HCT116 (cell line): ENCODE measurements around the gene WDR20. TPM values are rescaled to one million over a fixed set of nuclear protein-coding genes. Genes with fewer than 3 reads are reported as not detected.

Experiments
- ATAC-seq: fragments of 200-7000 bp; cut with Tn5 transposase; 2 replicates; pipeline ENCODE4 v1.9.1; 2020; ENCODE audit warnings: mild to moderate bottlenecking, moderate library complexity
- BruUV-seq: library from RNA; stranded (reverse); fragments of 400-500 nt; replicated peaks from 2 replicates; lab custom pipeline; 2021; lab: Mats Ljungman, UMichigan
- CTCF ChIA-PET: fragments of 300-600 bp; sonication (Branson Sonifier 250); formaldehyde crosslinking; loops from one replicate; lab custom pipeline; 2021; ENCODE audit warnings: antibody characterized with exemption; lab: Charles Lee
- POLR2A ChIA-PET: fragments of 300-600, 350-600 bp; sonication (Branson Sonifier 250); formaldehyde crosslinking; loops from one replicate; lab custom pipeline; 2021; ENCODE audit warnings: antibody characterized with exemption; lab: Charles Lee
- RAD21 ChIA-PET, 2 experiments: fragments of 300-600 bp; sonication (Branson Sonifier 250); formaldehyde crosslinking; loops; one replicate each; lab custom pipeline; 2023; ENCODE audit warnings: low total read pairs in 2 of 2; ENCODE audit not compliant: uncharacterized antibody in 2 of 2, unreplicated experiment in 2 of 2, low non-redundant PET in 1 of 2; lab: Charles Lee
- DNase-seq: peaks from one replicate; pipeline ENCODE4 v3.0.0-alpha.2; 2010; ENCODE audit warnings: low read depth, low spot score
- H2AFZ ChIP-seq: fragments of 200-600 bp; shearing (Covaris generic), sonication (generic); 2 replicates; pipeline ENCODE4 v1.6.1; 2017; ENCODE audit warnings: low read depth, mixed run types, mixed read lengths, antibody characterized with exemption, low read length; ENCODE audit not compliant: poor library complexity, severe bottlenecking
- H3K27ac ChIP-seq: 2 replicates; pipeline ENCODE4 v1.5.1; 2012; ENCODE audit warnings: low read depth, low read length
- H3K27me3 ChIP-seq: fragments of 200-600 bp; sonication (generic); 2 replicates; pipeline ENCODE4 v1.6.1; 2016; ENCODE audit warnings: mixed run types, low read length, mixed read lengths; ENCODE audit not compliant: insufficient read depth
- H3K36me3 ChIP-seq, 2 experiments: fragments of 200-500 bp in 1 of 2; fragments of 200-600 bp in 1 of 2; sonication (Bioruptor generic) in 1 of 2; sonication (generic) in 1 of 2; 2 replicates each; pipeline versions ENCODE4 v1.5.1 to v1.6.1; 2014 to 2016; ENCODE audit warnings: low read length in 2 of 2, inconsistent platforms in 1 of 2, mixed read lengths in 1 of 2, mixed run types in 1 of 2; ENCODE audit not compliant: insufficient read depth in 2 of 2, control insufficient read depth in 1 of 2
- H3K4me1 ChIP-seq, 2 experiments: fragments of 200-600 bp in 1 of 2; sonication (generic) in 1 of 2; 2 replicates each; pipeline versions ENCODE4 v1.5.1 to v1.6.1; 2012 to 2017; ENCODE audit warnings: low read length in 2 of 2, inconsistent platforms in 1 of 2, mild to moderate bottlenecking in 1 of 2, mixed read lengths in 1 of 2, mixed run types in 1 of 2, moderate library complexity in 1 of 2; ENCODE audit not compliant: insufficient read depth in 2 of 2, control insufficient read depth in 1 of 2
- H3K4me2 ChIP-seq: fragments of 200-600 bp; sonication (generic); 2 replicates; pipeline ENCODE4 v1.6.1; 2017; ENCODE audit warnings: mixed run types, low read length, mixed read lengths
- H3K4me3 ChIP-seq, 2 experiments: fragments of 200-600 bp in 1 of 2; sonication (generic) in 1 of 2; replicated peaks in 1 of 2; 2 replicates each; pipeline ENCODE4 v1.5.1; 2011 to 2016; ENCODE audit warnings: low read length in 2 of 2, control low read depth in 1 of 2, low read depth in 1 of 2, mild to moderate bottlenecking in 1 of 2, mixed read lengths in 1 of 2, mixed run types in 1 of 2
- H3K79me2 ChIP-seq: fragments of 200-600 bp; sonication (generic); 2 replicates; pipeline ENCODE4 v1.6.1; 2017; ENCODE audit warnings: mild to moderate bottlenecking, mixed run types, low read length, moderate library complexity, mixed read lengths; ENCODE audit not compliant: insufficient read depth
- H3K9ac ChIP-seq: fragments of 200-600 bp; sonication (generic); 2 replicates; pipeline ENCODE4 v1.6.1; 2016; ENCODE audit warnings: low read length, mixed read lengths
- H3K9me2 ChIP-seq: fragments of 200-600 bp; sonication (generic), shearing (Covaris generic); 2 replicates; pipeline ENCODE4 v1.6.1; 2017; ENCODE audit warnings: mixed run types, mild to moderate bottlenecking, moderate library complexity; ENCODE audit not compliant: insufficient read depth
- H3K9me3 ChIP-seq, 2 experiments: fragments of 200-500 bp in 1 of 2; fragments of 200-600 bp in 1 of 2; sonication (Bioruptor generic) in 1 of 2; sonication (generic) in 1 of 2; 2 replicates each; pipeline ENCODE4 v1.6.1; 2014 to 2017; ENCODE audit warnings: low read length in 2 of 2, mixed read lengths in 2 of 2, inconsistent platforms in 1 of 2, low read depth in 1 of 2, mild to moderate bottlenecking in 1 of 2, mixed run types in 1 of 2, moderate library complexity in 1 of 2; ENCODE audit not compliant: control insufficient read depth in 1 of 2, insufficient read depth in 1 of 2
- H4K20me1 ChIP-seq: fragments of 200-600 bp; sonication (generic), shearing (Covaris generic); 2 replicates; pipeline ENCODE4 v1.6.1; 2017; ENCODE audit warnings: mixed run types, mild to moderate bottlenecking, moderate library complexity; ENCODE audit not compliant: insufficient read depth
- CEBPB ChIP-seq: IDR thresholded peaks from 2 replicates; pipeline ENCODE4 v1.6.1; 2012; ENCODE audit warnings: low read depth
- EGR1 ChIP-seq: IDR thresholded peaks from 2 replicates; pipeline ENCODE4 v1.6.1; 2012; ENCODE audit warnings: low read depth
- ELF1 ChIP-seq: IDR thresholded peaks from 2 replicates; pipeline ENCODE4 v1.6.1; 2012; ENCODE audit warnings: low read depth, borderline replicate concordance
- EZH2phosphoT487 ChIP-seq: fragments of 200-600 bp; IDR thresholded peaks from 2 replicates; pipeline ENCODE4 v1.6.1; 2018; ENCODE audit warnings: antibody characterized with exemption, borderline replicate concordance
- FOSL1 ChIP-seq: IDR thresholded peaks from 2 replicates; pipeline ENCODE4 v1.6.1; 2012; ENCODE audit warnings: low read depth
- JUND ChIP-seq: IDR thresholded peaks from 2 replicates; pipeline ENCODE4 v1.6.1; 2012
- POLR2A ChIP-seq: IDR thresholded peaks from 2 replicates; pipeline ENCODE4 v1.7.0; 2011; ENCODE audit warnings: borderline replicate concordance; ENCODE audit not compliant: insufficient read depth, insufficient read length; ENCODE audit errors: extremely low read depth
- POLR2AphosphoS5 ChIP-seq: IDR thresholded peaks from 2 replicates; pipeline ENCODE4 v1.6.1; 2011; ENCODE audit warnings: mild to moderate bottlenecking, low read depth, low read length, moderate library complexity
- RAD21 ChIP-seq: IDR thresholded peaks from 2 replicates; pipeline ENCODE4 v1.6.1; 2012; ENCODE audit warnings: low read depth, mild to moderate bottlenecking
- TCF7L2 ChIP-seq: IDR thresholded peaks from 2 replicates; pipeline ENCODE4 v1.7.0; 2011; ENCODE audit warnings: borderline replicate concordance, inconsistent platforms; ENCODE audit not compliant: insufficient read depth, insufficient read length; ENCODE audit errors: extremely low read depth
- YY1 ChIP-seq: IDR thresholded peaks from 2 replicates; pipeline ENCODE4 v1.6.1; 2011; ENCODE audit warnings: low read length, low read depth, moderate library complexity, mild to moderate bottlenecking; ENCODE audit not compliant: insufficient replicate concordance; ENCODE audit errors: extremely low read depth
- ZNF274 ChIP-seq: fragments of 200-500 bp; sonication (Bioruptor generic); IDR thresholded peaks from 2 replicates; pipeline ENCODE4 v1.6.1; 2014; ENCODE audit warnings: mild to moderate bottlenecking, low read depth, low read length, inconsistent platforms
- intact Hi-C: fragments of 100-400 bp; cut with micrococcal nuclease; formaldehyde crosslinking; loops from 2 replicates; pipeline ENCODE4 v1.10.0; 2022
- total RNA-seq: library from RNA; stranded (reverse); gene quantifications from one replicate; pipeline ENCODE4 v1.2.1, GENCODE V29; 2021; ENCODE audit not compliant: unreplicated experiment
- TF ChIP-seq, protein P1 (sequence below): IDR thresholded peaks from 2 replicates; pipeline ENCODE4 v1.6.1; 2012
- TF ChIP-seq, protein P2 (sequence below), 3 experiments: fragments of 200-600 bp in 1 of 3; sonication (generic) in 1 of 3; IDR thresholded peaks in 2 of 3; conservative IDR thresholded peaks in 1 of 3; 2 replicates each; pipeline ENCODE4 v1.5.1; 2012 to 2017; ENCODE audit warnings: low read depth in 2 of 3, low read length in 2 of 3, antibody characterized with exemption in 1 of 3, borderline replicate concordance in 1 of 3, control low read depth in 1 of 3, mild to moderate bottlenecking in 1 of 3, mixed read lengths in 1 of 3, mixed run types in 1 of 3, moderate library complexity in 1 of 3; ENCODE audit not compliant: insufficient read depth in 1 of 3

Gene WDR20
- total RNA-seq, 1 experiment from 2014 or later = 21.1 TPM

DNA sequence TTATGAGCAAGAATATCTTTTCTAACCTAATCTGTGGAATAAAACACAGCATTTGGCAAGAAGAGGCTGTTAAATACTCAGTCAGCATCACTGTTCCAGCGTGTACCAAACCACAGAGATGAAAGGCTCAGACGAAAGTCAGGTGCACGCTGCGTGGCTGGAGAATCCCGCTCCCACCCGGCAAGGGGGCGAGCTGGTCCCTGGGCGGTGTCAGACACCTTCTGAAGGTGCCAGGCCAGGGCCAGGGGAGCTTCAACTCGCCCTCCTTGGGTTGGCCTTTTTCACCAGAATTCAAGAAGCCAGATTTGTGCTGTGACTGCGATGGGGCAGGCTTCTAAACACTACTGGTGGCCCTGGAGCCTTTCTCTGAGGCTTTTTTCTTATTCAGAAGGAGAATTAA, 73.1 kb downstream of the WDR20 start:
- no TSS peak for BruUV-seq
- POLR2A ChIA-PET = no interaction called here

More for the DNA sequence above, 73.1 kb downstream of the WDR20 start:
- Histone ChIP-seq H2AFZ (no peak overlapping the region), H3K4me3 (no peak overlapping the region), H3K9ac (no peak overlapping the region), H3K27me3 (no peaks in the 10 kb centered on the region), H3K9me3 (no peaks in the 10 kb centered on the region), H3K4me1 (no peaks in the 10 kb centered on the region), H3K4me2 (no peak overlapping the region), H3K79me2 (peaks cover 30% of the 10 kb centered on the region), H3K27ac (no peak overlapping the region), H3K9me2 (no peaks in the 10 kb centered on the region), H3K36me3 (peaks cover 2 to 6% of the 10 kb centered on the region in 2 experiments; a peak in 1 of 4 replicates), H4K20me1 (no peaks in the 10 kb centered on the region)
- TF ChIP-seq YY1 (no peak), JUND (no peak), EGR1 (no peak), POLR2A (no peak), CEBPB (no peak), EZH2phosphoT487 (no peak), FOSL1 (no peak), ELF1 (no peak), TCF7L2 (no peak), RAD21 (no peak), POLR2AphosphoS5 (no peak), ZNF274 (no peak)
- TF ChIP-seq, protein P1, sequence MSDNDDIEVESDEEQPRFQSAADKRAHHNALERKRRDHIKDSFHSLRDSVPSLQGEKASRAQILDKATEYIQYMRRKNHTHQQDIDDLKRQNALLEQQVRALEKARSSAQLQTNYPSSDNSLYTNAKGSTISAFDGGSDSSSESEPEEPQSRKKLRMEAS = no peak
- TF ChIP-seq, protein P2, sequence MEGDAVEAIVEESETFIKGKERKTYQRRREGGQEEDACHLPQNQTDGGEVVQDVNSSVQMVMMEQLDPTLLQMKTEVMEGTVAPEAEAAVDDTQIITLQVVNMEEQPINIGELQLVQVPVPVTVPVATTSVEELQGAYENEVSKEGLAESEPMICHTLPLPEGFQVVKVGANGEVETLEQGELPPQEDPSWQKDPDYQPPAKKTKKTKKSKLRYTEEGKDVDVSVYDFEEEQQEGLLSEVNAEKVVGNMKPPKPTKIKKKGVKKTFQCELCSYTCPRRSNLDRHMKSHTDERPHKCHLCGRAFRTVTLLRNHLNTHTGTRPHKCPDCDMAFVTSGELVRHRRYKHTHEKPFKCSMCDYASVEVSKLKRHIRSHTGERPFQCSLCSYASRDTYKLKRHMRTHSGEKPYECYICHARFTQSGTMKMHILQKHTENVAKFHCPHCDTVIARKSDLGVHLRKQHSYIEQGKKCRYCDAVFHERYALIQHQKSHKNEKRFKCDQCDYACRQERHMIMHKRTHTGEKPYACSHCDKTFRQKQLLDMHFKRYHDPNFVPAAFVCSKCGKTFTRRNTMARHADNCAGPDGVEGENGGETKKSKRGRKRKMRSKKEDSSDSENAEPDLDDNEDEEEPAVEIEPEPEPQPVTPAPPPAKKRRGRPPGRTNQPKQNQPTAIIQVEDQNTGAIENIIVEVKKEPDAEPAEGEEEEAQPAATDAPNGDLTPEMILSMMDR (IDR thresholded peaks at IDR 0.05 in 2 of 3, conservative IDR thresholded peaks at IDR 0.05 in 1 of 3; ENCODE audit: borderline replicate concordance in 1 of 3, insufficient read depth in 1 of 3, low read depth in 2 of 3, low read length in 2 of 3) = no peak
- ChIA-PET RAD21 (no interaction called here), CTCF (no interaction called here)
- intact Hi-C loops = no loop called here
- ATAC-seq (no peak), DNase-seq (no peak)
